ENCODE results near the gene TIPARP. TPM values are rescaled to one million over a fixed set of nuclear protein-coding genes. Genes with fewer than 3 reads are reported as not detected.

TIPARP gene
- total RNA-seq, 4 donors from 2014 or later: 23.3 to 65.0 (median 31.2) TPM

DNA sequence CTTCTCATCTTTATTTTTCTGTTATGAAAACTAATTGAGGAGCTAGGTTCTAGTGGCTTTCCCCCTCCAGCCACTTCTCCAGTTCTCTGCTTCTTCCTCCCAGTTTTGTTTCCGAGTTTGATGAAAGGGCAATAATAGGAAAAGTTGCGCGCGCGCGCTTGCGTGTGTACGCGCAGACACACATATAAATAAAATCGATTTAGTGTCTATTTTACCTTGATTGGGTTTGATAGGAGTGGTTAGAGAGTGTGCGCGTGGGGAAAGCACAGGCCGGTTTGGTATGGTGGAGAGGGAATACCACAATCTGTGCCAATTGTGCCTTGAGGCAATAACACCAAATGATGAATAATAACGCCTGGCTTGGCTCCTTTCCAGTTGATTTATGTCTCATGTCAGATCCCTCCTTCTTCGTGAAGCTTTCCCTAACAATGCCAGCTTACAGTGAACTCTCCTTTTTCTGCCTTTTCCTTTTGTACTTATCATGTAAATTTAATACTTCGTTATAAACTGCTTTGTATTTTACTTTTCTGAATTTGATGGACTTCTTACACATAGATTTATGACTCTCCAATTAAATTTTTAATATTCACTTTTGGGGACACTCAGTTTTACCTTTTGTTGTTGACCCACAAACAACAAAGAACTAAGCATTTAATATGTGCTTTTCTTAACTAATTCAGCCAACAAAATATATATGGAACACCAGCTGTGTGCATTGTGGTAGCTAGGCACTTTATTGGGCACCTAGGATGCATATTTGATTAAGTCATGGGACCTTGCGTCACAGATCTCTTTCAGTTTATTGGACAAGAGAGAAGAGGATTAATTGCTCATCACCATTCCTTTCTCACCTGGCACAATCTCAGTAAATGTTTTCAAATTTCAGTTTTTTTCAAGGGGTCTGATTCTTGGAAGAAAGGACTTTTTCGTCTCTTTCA lies 1.7 kb downstream of the TIPARP start:
- peak overlapping the region; percentile 92 to 97 (median 97) for H3K27ac ChIP-seq
- intact Hi-C loops (cut with DNase I): loop anchor here (10.0 kb wide), 2 partner anchors 121 to 139 kb away; partner anchors contain the start of gene SSR3
- H3K4me1 ChIP-seq: peaks cover 25 to 38% of the 10 kb centered on the region in 2 donors
- H3K27me3 ChIP-seq: no peaks in the 10 kb centered on the region
- TF ChIP-seq, protein P1, sequence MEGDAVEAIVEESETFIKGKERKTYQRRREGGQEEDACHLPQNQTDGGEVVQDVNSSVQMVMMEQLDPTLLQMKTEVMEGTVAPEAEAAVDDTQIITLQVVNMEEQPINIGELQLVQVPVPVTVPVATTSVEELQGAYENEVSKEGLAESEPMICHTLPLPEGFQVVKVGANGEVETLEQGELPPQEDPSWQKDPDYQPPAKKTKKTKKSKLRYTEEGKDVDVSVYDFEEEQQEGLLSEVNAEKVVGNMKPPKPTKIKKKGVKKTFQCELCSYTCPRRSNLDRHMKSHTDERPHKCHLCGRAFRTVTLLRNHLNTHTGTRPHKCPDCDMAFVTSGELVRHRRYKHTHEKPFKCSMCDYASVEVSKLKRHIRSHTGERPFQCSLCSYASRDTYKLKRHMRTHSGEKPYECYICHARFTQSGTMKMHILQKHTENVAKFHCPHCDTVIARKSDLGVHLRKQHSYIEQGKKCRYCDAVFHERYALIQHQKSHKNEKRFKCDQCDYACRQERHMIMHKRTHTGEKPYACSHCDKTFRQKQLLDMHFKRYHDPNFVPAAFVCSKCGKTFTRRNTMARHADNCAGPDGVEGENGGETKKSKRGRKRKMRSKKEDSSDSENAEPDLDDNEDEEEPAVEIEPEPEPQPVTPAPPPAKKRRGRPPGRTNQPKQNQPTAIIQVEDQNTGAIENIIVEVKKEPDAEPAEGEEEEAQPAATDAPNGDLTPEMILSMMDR (IDR thresholded peaks at IDR 0.05): no peak
- no peak for TF ChIP-seq POLR2A (IDR thresholded peaks at IDR 0.05)
- H3K36me3 ChIP-seq: peaks cover 0 to 8% of the 10 kb centered on the region in 2 donors
- peak; percentile 15 to 19 for DNase-seq
- H3K4me3 ChIP-seq (replicated peaks in 1 of 3): peak overlapping the region; percentile 55 to 95 (median 84)
- WGBS, 2 donors: 14 to 16% methylated on average over 18 of the region's 18 CpGs
- no peaks in the 10 kb centered on the region for H3K9me3 ChIP-seq

DNA sequence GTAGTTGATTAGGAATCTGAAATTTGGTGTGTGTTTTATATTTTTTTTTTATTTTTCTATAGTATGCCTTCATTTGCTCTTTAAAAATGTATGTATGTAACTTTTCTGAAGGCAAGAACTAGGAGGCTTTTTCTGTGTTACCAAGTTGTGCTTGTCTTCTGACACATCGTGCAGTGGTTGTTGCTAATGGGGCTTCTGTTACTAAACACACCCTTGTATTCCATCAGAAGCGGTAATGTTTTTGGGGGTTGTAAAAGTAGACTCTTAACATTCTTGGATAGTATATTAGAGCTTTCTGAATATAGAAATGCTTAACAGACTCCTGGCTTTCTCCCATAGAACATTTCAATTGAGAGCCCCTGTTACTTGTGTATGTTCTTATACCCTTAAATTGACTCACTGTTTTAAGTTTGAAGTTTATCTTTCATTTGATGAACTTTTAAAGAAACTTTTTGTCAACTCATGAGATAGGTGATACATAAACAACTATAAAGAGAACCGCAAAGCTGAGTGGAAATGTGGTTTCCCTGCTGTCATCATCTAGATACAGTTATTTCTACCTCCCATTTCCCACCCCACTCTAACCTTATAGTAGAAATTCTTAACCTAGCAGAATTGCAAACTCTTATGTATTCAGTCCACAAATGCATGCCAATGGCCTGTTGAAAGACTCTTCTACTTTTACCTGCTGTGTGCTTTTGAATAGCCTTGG lies 2.5 kb downstream of the TIPARP start:
- H3K4me1 ChIP-seq: peaks cover 33 to 44% of the 10 kb centered on the region in 2 donors
- DNase-seq: no peak
- H3K9me3 ChIP-seq: no peaks in the 10 kb centered on the region
- peaks cover 0 to 8% of the 10 kb centered on the region in 2 donors for H3K36me3 ChIP-seq
- no peak overlapping the region for H3K27ac ChIP-seq
- 82 to 86% methylated on average over 3 of the region's 3 CpGs for WGBS, 2 donors
- intact Hi-C loops (cut with DNase I): loop anchor here (10.0 kb wide), 2 partner anchors 122 to 138 kb away; partner anchors contain the start of gene SSR3
- no peak for TF ChIP-seq POLR2A (IDR thresholded peaks at IDR 0.05)
- TF ChIP-seq, protein P1 (IDR thresholded peaks at IDR 0.05): no peak
- H3K27me3 ChIP-seq: no peaks in the 10 kb centered on the region
- no peak overlapping the region for H3K4me3 ChIP-seq (replicated peaks in 1 of 3)

DNA sequence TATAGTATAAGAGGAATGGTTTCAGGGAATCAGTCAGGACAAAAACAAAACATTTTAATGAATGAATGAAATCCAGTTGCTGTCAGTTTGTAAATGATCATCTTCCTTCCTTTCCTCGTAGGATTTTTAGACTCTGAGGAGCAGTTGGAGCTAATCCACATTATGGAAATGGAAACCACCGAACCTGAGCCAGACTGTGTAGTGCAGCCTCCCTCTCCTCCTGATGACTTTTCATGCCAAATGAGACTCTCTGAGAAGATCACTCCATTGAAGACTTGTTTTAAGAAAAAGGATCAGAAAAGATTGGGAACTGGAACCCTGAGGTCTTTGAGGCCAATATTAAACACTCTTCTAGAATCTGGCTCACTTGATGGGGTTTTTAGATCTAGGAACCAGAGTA lies 3.1 kb downstream of the TIPARP start:
- no peak for DNase-seq
- Histone ChIP-seq H3K4me3 (replicated peaks in 1 of 3) (no peak overlapping the region), H3K27ac (no peak overlapping the region), H3K36me3 (peaks cover 0 to 8% of the 10 kb centered on the region in 2 donors), H3K9me3 (no peaks in the 10 kb centered on the region), H3K27me3 (no peaks in the 10 kb centered on the region), H3K4me1 (peaks cover 35 to 50% of the 10 kb centered on the region in 2 donors)
- no peak for TF ChIP-seq POLR2A (IDR thresholded peaks at IDR 0.05)
- TF ChIP-seq, protein P1 (IDR thresholded peaks at IDR 0.05): no peak
- WGBS, 2 donors: 45 to 60% methylated on average over 2 of the region's 2 CpGs
- intact Hi-C loops (cut with DNase I): loop anchor here (10.0 kb wide), 2 partner anchors 123 to 137 kb away; partner anchors contain the start of gene SSR3

DNA sequence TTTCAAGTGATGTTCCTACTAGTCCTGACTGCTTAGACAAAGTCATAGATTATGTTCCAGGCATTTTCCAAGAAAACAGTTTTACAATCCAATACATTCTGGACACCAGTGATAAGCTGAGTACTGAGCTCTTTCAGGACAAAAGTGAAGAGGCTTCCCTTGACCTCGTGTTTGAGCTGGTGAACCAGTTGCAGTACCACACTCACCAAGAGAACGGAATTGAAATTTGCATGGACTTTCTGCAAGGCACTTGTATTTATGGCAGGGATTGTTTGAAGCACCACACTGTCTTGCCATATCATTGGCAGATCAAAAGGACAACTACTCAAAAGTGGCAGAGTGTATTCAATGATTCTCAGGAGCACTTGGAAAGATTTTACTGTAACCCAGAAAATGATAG lies 3.8 kb downstream of the TIPARP start:
- H3K27ac ChIP-seq: no peak overlapping the region
- TF ChIP-seq POLR2A (IDR thresholded peaks at IDR 0.05): no peak
- TF ChIP-seq, protein P1 (IDR thresholded peaks at IDR 0.05): no peak
- peaks cover 35 to 53% of the 10 kb centered on the region in 2 donors for H3K4me1 ChIP-seq
- H3K4me3 ChIP-seq (replicated peaks in 1 of 3): no peak overlapping the region
- DNase-seq: no peak
- WGBS, 2 donors: 81 to 87% methylated on average over 2 of the region's 2 CpGs
- H3K27me3 ChIP-seq: no peaks in the 10 kb centered on the region
- H3K9me3 ChIP-seq: no peaks in the 10 kb centered on the region
- peaks cover 0 to 8% of the 10 kb centered on the region in 2 donors for H3K36me3 ChIP-seq
- intact Hi-C loops (cut with DNase I): loop anchor here (10.0 kb wide), 2 partner anchors 123 to 137 kb away; partner anchors contain the start of gene SSR3
